GM12878 (cell line): ENCODE measurements around the gene BICD1.

ENCODE experiments used
- CBX3 ChIP-seq: fragments of 200-600 bp; sonication (generic); IDR thresholded peaks from 2 replicates; pipeline ENCODE4 v1.6.1; 2016; ENCODE audit warnings: low read depth, borderline replicate concordance
- EZH2 ChIP-seq: IDR thresholded peaks from 2 replicates; pipeline ENCODE4 v1.6.1; 2012; ENCODE audit warnings: low read depth, mild to moderate bottlenecking, control low read depth, inconsistent platforms, low read length, borderline replicate concordance; ENCODE audit not compliant: control insufficient read depth
- TF ChIP-seq, protein P1 (sequence below), 3 experiments: IDR thresholded peaks in 2 of 3; conservative IDR thresholded peaks in 1 of 3; 2 replicates each; pipeline ENCODE4 v1.5.1; 2011; ENCODE audit warnings: low read depth in 3 of 3, low read length in 3 of 3, mild to moderate bottlenecking in 3 of 3, control low read depth in 2 of 3, moderate library complexity in 2 of 3, inconsistent platforms in 1 of 3, mixed read lengths in 1 of 3; ENCODE audit not compliant: control insufficient read depth in 2 of 3, insufficient read depth in 1 of 3; ENCODE audit errors: extremely low read depth in 1 of 3
- TF ChIP-seq, protein P2 (sequence below): IDR thresholded peaks from 2 replicates; pipeline ENCODE4 v1.6.1; 2011; ENCODE audit warnings: mild to moderate bottlenecking, low read depth, low read length, moderate library complexity; ENCODE audit not compliant: insufficient replicate concordance
- TF ChIP-seq, protein P3 (sequence below): fragments of 450-650 bp; IDR thresholded peaks from 2 replicates; pipeline ENCODE4 v1.6.1; 2017; ENCODE audit warnings: low read depth, mild to moderate bottlenecking, moderate library complexity
- TF ChIP-seq, protein P4 (sequence below): IDR thresholded peaks from 2 replicates; pipeline ENCODE4 v1.6.1; 2012; ENCODE audit warnings: mild to moderate bottlenecking, low read depth, low read length
- TF ChIP-seq, protein P5 (sequence below): IDR thresholded peaks from 2 replicates; pipeline ENCODE4 v1.6.1; 2011; ENCODE audit warnings: low read depth, mild to moderate bottlenecking, low read length, moderate library complexity, borderline replicate concordance; ENCODE audit errors: extremely low read depth

DNA sequence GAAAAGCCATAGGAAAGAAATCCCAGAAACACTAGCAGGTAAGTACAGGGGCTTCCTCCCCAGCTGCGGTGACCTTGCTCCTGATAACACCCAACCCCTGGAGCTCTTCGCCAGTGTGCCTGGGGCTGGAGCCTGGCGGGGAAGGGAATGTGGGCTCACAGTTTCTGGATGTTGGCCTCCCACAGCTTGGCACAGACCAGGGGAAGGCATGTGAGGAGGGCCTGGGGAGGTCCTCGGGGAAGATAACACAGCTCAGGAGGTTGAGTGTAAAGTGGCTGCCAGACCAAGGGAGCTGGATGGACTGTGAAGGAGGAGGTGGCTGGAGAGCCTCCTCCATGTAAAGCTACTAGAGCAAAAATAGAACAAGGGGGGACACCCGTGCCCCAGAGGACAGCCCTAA is 120.1 kb downstream of the BICD1 start:
- TF ChIP-seq, protein P1, sequence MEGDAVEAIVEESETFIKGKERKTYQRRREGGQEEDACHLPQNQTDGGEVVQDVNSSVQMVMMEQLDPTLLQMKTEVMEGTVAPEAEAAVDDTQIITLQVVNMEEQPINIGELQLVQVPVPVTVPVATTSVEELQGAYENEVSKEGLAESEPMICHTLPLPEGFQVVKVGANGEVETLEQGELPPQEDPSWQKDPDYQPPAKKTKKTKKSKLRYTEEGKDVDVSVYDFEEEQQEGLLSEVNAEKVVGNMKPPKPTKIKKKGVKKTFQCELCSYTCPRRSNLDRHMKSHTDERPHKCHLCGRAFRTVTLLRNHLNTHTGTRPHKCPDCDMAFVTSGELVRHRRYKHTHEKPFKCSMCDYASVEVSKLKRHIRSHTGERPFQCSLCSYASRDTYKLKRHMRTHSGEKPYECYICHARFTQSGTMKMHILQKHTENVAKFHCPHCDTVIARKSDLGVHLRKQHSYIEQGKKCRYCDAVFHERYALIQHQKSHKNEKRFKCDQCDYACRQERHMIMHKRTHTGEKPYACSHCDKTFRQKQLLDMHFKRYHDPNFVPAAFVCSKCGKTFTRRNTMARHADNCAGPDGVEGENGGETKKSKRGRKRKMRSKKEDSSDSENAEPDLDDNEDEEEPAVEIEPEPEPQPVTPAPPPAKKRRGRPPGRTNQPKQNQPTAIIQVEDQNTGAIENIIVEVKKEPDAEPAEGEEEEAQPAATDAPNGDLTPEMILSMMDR (IDR thresholded peaks at IDR 0.05 in 2 of 3, conservative IDR thresholded peaks at IDR 0.05 in 1 of 3; ENCODE audit: control insufficient read depth in 2 of 3, extremely low read depth in 1 of 3, insufficient read depth in 1 of 3, low read depth in 3 of 3, low read length in 3 of 3), result no peak
- TF ChIP-seq, protein P2, sequence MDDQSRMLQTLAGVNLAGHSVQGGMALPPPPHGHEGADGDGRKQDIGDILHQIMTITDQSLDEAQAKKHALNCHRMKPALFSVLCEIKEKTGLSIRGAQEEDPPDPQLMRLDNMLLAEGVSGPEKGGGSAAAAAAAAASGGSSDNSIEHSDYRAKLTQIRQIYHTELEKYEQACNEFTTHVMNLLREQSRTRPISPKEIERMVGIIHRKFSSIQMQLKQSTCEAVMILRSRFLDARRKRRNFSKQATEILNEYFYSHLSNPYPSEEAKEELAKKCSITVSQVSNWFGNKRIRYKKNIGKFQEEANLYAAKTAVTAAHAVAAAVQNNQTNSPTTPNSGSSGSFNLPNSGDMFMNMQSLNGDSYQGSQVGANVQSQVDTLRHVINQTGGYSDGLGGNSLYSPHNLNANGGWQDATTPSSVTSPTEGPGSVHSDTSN, result no peak
- TF ChIP-seq, protein P3, sequence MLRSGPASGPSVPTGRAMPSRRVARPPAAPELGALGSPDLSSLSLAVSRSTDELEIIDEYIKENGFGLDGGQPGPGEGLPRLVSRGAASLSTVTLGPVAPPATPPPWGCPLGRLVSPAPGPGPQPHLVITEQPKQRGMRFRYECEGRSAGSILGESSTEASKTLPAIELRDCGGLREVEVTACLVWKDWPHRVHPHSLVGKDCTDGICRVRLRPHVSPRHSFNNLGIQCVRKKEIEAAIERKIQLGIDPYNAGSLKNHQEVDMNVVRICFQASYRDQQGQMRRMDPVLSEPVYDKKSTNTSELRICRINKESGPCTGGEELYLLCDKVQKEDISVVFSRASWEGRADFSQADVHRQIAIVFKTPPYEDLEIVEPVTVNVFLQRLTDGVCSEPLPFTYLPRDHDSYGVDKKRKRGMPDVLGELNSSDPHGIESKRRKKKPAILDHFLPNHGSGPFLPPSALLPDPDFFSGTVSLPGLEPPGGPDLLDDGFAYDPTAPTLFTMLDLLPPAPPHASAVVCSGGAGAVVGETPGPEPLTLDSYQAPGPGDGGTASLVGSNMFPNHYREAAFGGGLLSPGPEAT, result no peak
- TF ChIP-seq CBX3 (no peak), EZH2 (no peak)
- TF ChIP-seq, protein P4, sequence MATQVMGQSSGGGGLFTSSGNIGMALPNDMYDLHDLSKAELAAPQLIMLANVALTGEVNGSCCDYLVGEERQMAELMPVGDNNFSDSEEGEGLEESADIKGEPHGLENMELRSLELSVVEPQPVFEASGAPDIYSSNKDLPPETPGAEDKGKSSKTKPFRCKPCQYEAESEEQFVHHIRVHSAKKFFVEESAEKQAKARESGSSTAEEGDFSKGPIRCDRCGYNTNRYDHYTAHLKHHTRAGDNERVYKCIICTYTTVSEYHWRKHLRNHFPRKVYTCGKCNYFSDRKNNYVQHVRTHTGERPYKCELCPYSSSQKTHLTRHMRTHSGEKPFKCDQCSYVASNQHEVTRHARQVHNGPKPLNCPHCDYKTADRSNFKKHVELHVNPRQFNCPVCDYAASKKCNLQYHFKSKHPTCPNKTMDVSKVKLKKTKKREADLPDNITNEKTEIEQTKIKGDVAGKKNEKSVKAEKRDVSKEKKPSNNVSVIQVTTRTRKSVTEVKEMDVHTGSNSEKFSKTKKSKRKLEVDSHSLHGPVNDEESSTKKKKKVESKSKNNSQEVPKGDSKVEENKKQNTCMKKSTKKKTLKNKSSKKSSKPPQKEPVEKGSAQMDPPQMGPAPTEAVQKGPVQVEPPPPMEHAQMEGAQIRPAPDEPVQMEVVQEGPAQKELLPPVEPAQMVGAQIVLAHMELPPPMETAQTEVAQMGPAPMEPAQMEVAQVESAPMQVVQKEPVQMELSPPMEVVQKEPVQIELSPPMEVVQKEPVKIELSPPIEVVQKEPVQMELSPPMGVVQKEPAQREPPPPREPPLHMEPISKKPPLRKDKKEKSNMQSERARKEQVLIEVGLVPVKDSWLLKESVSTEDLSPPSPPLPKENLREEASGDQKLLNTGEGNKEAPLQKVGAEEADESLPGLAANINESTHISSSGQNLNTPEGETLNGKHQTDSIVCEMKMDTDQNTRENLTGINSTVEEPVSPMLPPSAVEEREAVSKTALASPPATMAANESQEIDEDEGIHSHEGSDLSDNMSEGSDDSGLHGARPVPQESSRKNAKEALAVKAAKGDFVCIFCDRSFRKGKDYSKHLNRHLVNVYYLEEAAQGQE, result no peak
- TF ChIP-seq, protein P5, sequence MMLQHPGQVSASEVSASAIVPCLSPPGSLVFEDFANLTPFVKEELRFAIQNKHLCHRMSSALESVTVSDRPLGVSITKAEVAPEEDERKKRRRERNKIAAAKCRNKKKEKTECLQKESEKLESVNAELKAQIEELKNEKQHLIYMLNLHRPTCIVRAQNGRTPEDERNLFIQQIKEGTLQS, result no peak
